ENCODE data around the gene B4GALT2. TPM values are rescaled to one million over a fixed set of nuclear protein-coding genes. Genes with fewer than 3 reads are reported as not detected.
A peak's percentile ranks its signal among the peaks of the same experiment; 100 is the strongest.

B4GALT2 gene
- total and polyA plus RNA-seq, 9 donors = 43.3 to 59.6 (median 51.6) TPM

DNA sequence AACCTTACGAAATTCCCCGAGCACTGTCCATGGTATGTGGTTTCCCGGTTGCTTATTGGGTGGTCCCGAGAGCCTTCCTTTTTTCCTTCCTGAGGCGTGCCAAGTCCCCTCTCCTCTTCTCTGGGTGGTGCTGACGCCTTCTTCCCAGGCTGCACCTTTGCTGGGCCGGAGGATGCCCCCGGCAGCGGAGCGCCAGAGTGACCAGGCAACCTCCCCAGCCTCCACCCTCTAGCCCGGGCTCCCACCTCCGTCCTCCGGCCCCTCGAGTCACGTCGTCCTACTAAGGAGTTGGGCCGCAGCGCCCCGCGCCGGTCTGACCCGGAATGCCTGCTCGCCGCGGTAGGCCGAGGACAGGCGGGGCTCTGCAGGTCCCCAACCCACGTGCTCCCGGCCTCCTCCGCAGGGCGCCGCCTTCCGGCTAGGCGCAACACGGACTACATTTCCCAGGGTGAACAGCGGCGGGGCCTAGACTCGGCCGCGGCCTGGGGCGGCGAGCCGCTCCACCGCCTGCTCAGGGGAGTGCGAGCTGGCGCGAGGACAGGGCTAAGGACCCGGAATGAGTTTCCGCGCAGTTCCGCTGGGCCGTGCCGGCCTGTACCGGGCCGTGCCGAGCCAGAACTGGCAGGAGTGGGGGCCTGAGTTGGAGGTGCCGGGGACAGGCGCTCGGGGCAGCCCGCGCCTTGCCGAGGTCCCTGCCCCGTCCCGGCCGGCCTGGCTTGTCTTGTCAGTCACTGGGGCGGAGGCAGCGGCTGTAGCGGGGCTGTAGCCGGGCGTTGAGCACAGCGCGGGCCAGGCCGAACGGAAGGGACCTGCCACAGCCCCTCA lies 32.6 kb upstream of the B4GALT2 start, which contains the start of gene IPO13:
Gene IPO13, plus strand, starts transcription at position 715 of the 825 bp plus-strand sequence. CDS start 651 bp downstream, outside the sequence.
- Histone ChIP-seq H3K4me3 (ENCODE audit: low read length) (peak within 1 kb of the TSS; percentile 67), H3K9me3 (replicated peaks; ENCODE audit: control insufficient read depth, low read depth, low read length) (no peaks in the 10 kb centered on the region), H3K36me3 (ENCODE audit: control insufficient read depth, insufficient read depth, low read length) (peaks cover 20% of the 10 kb centered on the region), H3K27ac (ENCODE audit: low read length) (peak within 1 kb of the TSS; percentile 94), H3K27me3 (ENCODE audit: control insufficient read depth, insufficient read depth, low read length) (no peaks in the 10 kb centered on the region), H3K4me1 (ENCODE audit: control insufficient read depth, insufficient read depth, low read length) (peaks cover 41% of the 10 kb centered on the region)
- under 1% methylated on average over 74 of the region's 74 CpGs for WGBS (ENCODE audit: insufficient coverage)
- DNase-seq = peak; percentile 98

DNA sequence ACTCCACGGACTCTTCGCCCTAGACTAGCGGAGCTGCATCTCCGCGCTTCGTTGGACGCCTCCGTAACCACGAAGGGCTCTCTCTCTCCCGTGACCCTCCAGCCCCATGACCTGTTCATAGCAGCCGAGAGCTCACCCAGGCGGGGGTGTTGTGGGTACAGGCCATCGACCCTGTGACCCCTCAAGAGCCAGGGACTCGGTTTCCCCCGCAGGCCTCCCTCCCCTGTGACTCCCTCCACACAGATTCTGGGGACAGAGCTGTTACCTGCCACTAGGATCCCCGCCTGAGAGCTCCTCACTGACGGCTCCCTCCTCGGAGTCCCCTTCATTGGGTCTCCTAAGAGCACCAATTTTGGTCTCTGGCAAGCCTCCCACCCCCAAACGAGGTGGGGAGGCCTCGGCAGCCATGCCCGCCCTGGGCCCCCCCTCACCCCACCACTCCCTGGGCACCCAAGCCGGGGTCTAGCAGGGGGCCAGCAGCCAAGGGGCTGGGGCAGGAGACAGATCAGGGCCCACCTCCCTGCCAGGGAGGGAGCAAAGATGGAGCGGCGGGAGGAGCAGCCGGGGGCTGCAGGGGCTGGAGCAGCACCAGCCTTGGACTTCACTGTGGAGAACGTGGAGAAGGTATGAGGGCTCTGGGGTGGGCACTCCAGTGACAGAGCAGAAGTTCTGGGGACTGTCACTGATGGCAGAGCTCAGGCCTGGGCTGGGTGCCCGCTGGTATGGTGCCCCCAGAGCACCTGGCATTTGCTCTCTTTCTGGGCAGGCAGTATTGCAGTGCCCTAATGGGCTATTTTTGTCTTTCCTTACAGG lies 31.7 kb upstream of the B4GALT2 start:
- Histone ChIP-seq H3K27me3 (ENCODE audit: control insufficient read depth, insufficient read depth, low read length) (no peaks in the 10 kb centered on the region), H3K27ac (ENCODE audit: low read length) (peak overlapping the region; percentile 94), H3K9me3 (replicated peaks; ENCODE audit: control insufficient read depth, low read depth, low read length) (no peaks in the 10 kb centered on the region), H3K4me1 (ENCODE audit: control insufficient read depth, insufficient read depth, low read length) (peaks cover 41% of the 10 kb centered on the region), H3K36me3 (ENCODE audit: control insufficient read depth, insufficient read depth, low read length) (peaks cover 22% of the 10 kb centered on the region), H3K4me3 (ENCODE audit: low read length) (peak overlapping the region; percentile 67)
- DNase-seq = peak; percentile 44
- 4% methylated on average over 23 of the region's 27 CpGs for WGBS (ENCODE audit: insufficient coverage)

DNA sequence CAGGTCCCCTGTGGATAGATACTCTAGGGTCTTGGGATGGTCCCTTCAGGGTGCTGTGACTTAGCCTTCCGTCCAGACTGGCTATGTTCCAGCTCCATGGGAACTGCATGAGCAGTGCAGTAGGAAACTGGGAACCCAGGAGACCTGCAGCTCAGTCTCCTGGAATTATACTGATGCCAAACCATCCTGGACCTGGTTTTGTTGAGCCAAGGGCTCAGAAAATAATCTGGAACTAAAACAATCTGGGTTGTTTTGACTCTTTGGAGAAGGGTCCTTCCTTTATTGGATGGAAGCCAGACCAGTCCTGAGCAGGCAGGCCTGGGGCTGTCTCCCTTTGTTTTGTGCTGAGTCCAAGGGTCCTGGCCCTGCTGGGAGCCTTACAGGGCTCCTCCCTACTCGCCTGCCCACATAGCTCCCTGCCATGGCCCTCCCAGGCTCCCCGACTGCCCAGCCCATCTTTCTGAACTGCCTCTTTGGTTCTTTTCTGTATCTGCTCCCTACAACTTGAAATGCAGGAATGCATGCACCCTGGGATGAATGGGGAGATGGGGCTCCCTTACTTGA lies 31.1 kb upstream of the B4GALT2 start:
- no peaks in the 10 kb centered on the region for H3K27me3 ChIP-seq (ENCODE audit: control insufficient read depth, insufficient read depth, low read length)
- peaks cover 41% of the 10 kb centered on the region for H3K4me1 ChIP-seq (ENCODE audit: control insufficient read depth, insufficient read depth, low read length)
- no peak for DNase-seq
- no peaks in the 10 kb centered on the region for H3K9me3 ChIP-seq (replicated peaks; ENCODE audit: control insufficient read depth, low read depth, low read length)
- H3K27ac ChIP-seq (ENCODE audit: low read length) = peak overlapping the region; percentile 8
- peaks cover 25% of the 10 kb centered on the region for H3K36me3 ChIP-seq (ENCODE audit: control insufficient read depth, insufficient read depth, low read length)
- H3K4me3 ChIP-seq (ENCODE audit: low read length) = peak overlapping the region; percentile 67
- WGBS (ENCODE audit: insufficient coverage) = 0% methylated on average over 1 of the region's 3 CpGs

DNA sequence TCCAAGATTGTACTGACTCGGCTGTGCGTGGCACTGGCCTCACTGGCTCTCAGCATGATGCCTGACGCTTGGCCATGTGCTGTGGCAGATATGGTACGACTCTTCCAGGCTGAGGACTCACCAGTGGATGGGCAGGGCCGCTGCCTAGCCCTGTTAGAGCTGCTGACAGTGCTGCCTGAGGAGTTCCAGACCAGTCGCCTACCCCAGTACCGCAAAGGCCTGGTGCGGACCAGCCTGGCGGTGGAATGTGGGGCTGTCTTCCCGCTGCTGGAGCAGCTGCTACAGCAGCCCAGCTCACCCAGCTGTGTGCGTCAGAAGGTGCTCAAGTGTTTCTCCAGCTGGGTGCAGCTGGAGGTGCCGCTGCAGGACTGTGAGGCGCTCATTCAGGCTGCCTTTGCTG lies 29.3 kb upstream of the B4GALT2 start:
- no peak for DNase-seq
- 80% methylated on average over 13 of the region's 13 CpGs for WGBS (ENCODE audit: insufficient coverage)
- H3K27me3 ChIP-seq (ENCODE audit: control insufficient read depth, insufficient read depth, low read length) = no peaks in the 10 kb centered on the region
- peaks cover 39% of the 10 kb centered on the region for H3K4me1 ChIP-seq (ENCODE audit: control insufficient read depth, insufficient read depth, low read length)
- peak overlapping the region; percentile 26 for H3K27ac ChIP-seq (ENCODE audit: low read length)
- H3K4me3 ChIP-seq (ENCODE audit: low read length) = no peak overlapping the region
- H3K36me3 ChIP-seq (ENCODE audit: control insufficient read depth, insufficient read depth, low read length) = peaks cover 23% of the 10 kb centered on the region
- H3K9me3 ChIP-seq (replicated peaks; ENCODE audit: control insufficient read depth, low read depth, low read length) = no peaks in the 10 kb centered on the region

DNA sequence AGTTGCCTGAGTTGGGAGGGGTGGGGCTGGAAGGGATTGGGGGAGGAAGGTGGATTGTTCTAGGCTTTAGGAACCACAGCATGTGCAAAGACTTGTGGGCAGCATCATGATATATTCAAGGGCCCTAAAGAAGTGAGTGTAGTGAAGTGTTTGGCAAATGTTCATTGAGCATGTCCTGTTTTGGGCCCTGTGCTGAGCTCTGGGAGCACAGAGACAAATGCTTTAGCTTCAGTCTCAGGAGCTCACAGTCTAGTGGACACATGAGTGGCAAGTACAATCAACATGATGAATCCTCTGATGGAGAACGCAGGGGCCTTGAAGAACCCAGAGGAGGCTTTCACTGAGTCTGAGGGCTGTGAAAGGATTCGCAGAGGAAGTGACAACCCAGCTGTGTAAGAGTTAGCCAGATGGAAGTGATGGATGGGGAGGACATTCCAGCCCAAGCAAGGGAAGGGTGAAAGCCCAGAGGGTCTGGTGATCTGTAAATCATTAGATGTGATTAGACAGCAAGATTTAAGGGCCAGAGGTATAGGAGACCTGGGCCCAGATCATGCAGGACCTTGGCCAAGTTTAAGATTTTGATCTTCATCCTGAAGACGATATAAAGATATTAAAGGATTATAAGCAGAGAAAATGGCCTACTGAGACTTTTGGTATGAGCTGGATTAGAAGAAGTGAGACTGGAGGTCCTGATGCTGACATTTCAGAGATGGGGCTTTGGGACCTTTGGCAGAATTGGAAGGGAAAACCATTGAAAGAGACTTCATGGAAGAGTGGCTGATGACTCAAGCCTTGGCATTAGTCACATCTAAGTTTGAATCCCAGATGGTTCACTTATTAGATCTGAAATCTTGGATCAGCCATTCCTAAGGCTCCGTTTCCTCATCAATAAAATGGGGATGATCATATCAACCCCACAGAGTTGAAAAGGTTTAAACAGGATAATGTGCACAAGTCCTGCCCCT lies 27.7 kb upstream of the B4GALT2 start:
- Histone ChIP-seq H3K27me3 (ENCODE audit: control insufficient read depth, insufficient read depth, low read length) (no peaks in the 10 kb centered on the region), H3K4me3 (ENCODE audit: low read length) (no peak overlapping the region), H3K9me3 (replicated peaks; ENCODE audit: control insufficient read depth, low read depth, low read length) (no peaks in the 10 kb centered on the region), H3K36me3 (ENCODE audit: control insufficient read depth, insufficient read depth, low read length) (peaks cover 33% of the 10 kb centered on the region), H3K27ac (ENCODE audit: low read length) (no peak overlapping the region), H3K4me1 (ENCODE audit: control insufficient read depth, insufficient read depth, low read length) (peaks cover 31% of the 10 kb centered on the region)
- 90% methylated on average over 3 of the region's 4 CpGs for WGBS (ENCODE audit: insufficient coverage)
- DNase-seq = no peak

DNA sequence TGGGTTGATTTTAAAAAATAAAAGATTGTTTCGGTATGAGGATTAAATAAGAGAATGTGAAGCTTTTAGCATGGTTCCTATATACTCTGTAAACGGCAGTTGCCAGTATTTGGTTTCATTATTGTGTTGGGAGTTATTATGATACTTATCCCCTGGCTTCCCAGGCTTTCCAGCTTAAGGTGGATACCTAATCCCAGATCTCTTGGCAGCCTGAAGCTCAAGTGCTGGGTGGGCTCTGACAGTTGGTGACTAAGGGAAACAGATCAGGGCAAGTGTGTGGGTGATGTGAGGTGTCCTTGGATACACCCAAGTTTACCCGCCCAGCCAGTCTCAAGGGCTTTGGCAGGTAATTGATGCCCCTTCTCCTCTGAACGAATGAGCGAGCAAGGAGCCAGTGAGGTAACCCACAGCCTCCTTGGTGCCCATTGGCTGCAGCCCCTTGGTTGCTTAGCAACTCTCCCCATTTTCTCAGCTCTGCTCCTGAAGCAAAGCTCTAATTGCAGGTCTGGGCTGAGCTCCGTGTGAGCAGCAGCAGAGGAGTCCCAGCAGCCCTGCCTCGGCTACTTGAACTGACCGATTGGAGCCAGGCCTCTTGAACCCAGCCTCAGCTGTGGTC lies 26.2 kb upstream of the B4GALT2 start:
- Histone ChIP-seq H3K4me3 (ENCODE audit: low read length) (no peak overlapping the region), H3K4me1 (ENCODE audit: control insufficient read depth, insufficient read depth, low read length) (peaks cover 23% of the 10 kb centered on the region)

DNA sequence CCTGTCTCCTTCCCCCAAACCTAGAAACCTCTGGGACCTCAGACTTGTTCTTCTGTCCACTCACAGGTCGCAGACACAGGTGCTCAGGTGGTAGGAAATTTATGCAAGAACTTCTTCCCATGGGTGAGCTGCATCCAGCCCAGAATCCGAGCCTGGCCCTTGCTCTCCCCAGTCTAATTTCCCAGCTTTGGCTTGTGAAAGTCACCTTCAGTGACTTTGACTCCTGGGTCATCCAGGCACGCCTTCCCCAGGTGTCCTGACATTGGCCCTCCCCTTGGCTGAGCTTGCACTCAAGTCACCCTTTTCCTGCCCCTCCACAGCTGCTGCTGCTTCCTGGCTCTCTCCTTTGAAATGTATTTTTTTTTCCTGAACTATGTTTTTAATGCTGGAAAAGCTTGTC lies 25.6 kb upstream of the B4GALT2 start:
- no peak for DNase-seq
- WGBS (ENCODE audit: insufficient coverage) = 58% methylated on average over 2 of the region's 3 CpGs
- Histone ChIP-seq H3K27ac (ENCODE audit: low read length) (no peak overlapping the region), H3K9me3 (replicated peaks; ENCODE audit: control insufficient read depth, low read depth, low read length) (no peaks in the 10 kb centered on the region), H3K27me3 (ENCODE audit: control insufficient read depth, insufficient read depth, low read length) (no peaks in the 10 kb centered on the region), H3K4me3 (ENCODE audit: low read length) (no peak overlapping the region), H3K4me1 (ENCODE audit: control insufficient read depth, insufficient read depth, low read length) (peaks cover 18% of the 10 kb centered on the region), H3K36me3 (ENCODE audit: control insufficient read depth, insufficient read depth, low read length) (peaks cover 54% of the 10 kb centered on the region)

More for the DNA sequence above, 26.2 kb upstream of the B4GALT2 start:
- WGBS (ENCODE audit: insufficient coverage) = 56% methylated on average over 5 of the region's 8 CpGs
- DNase-seq = no peak
- Histone ChIP-seq H3K27me3 (ENCODE audit: control insufficient read depth, insufficient read depth, low read length) (no peaks in the 10 kb centered on the region), H3K9me3 (replicated peaks; ENCODE audit: control insufficient read depth, low read depth, low read length) (no peaks in the 10 kb centered on the region), H3K36me3 (ENCODE audit: control insufficient read depth, insufficient read depth, low read length) (peaks cover 48% of the 10 kb centered on the region), H3K27ac (ENCODE audit: low read length) (no peak overlapping the region)

DNA sequence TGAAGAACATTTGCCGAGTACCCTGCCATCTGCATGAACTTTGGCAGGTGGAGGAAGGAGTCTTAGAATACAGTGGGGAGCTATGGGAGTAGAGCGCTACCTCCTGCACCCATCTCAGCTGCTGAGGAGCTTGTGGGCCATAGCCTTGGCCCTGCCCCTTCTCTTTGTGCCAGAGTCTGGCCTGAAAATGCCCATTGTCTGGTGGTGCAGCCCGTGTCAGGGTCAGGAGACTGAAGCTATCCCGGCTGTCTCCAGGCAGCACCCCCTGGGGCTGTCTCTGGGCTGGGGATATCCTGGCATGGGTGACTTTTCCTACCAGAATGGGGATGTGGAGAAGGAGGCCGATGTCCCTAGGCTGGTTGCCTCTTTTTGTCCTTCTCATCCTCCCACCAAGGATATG lies 25.0 kb upstream of the B4GALT2 start:
- Histone ChIP-seq H3K4me1 (ENCODE audit: control insufficient read depth, insufficient read depth, low read length) (peaks cover 11% of the 10 kb centered on the region), H3K4me3 (ENCODE audit: low read length) (no peak overlapping the region), H3K9me3 (replicated peaks; ENCODE audit: control insufficient read depth, low read depth, low read length) (no peaks in the 10 kb centered on the region), H3K36me3 (ENCODE audit: control insufficient read depth, insufficient read depth, low read length) (peaks cover 60% of the 10 kb centered on the region), H3K27ac (ENCODE audit: low read length) (no peak overlapping the region), H3K27me3 (ENCODE audit: control insufficient read depth, insufficient read depth, low read length) (no peaks in the 10 kb centered on the region)
- DNase-seq = no peak
- WGBS (ENCODE audit: insufficient coverage) = 82% methylated on average over 3 of the region's 5 CpGs

DNA sequence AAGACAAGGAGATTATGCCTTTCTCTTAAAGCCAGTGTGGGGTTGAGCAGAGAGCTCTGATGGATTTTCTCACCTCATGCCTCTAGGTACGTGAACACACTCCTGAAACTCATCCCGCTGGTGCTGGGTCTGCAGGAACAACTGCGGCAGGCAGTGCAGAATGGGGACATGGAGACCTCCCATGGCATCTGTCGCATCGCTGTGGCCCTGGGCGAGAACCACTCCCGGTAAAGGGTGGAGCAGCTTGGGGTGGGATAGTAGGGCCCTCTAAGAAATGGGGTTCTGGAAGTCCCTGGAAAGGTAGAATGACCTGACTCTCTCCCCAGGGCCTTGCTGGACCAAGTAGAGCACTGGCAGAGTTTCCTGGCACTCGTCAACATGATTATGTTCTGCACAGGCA lies 22.8 kb upstream of the B4GALT2 start:
- H3K9me3 ChIP-seq (replicated peaks; ENCODE audit: control insufficient read depth, low read depth, low read length) = no peaks in the 10 kb centered on the region
- H3K27ac ChIP-seq (ENCODE audit: low read length) = no peak overlapping the region
- DNase-seq = no peak
- no peaks in the 10 kb centered on the region for H3K27me3 ChIP-seq (ENCODE audit: control insufficient read depth, insufficient read depth, low read length)
- 88% methylated on average over 8 of the region's 8 CpGs for WGBS (ENCODE audit: insufficient coverage)
- no peak overlapping the region for H3K4me3 ChIP-seq (ENCODE audit: low read length)
- H3K4me1 ChIP-seq (ENCODE audit: control insufficient read depth, insufficient read depth, low read length) = no peaks in the 10 kb centered on the region
- H3K36me3 ChIP-seq (ENCODE audit: control insufficient read depth, insufficient read depth, low read length) = peaks cover 66% of the 10 kb centered on the region

All from muscle of leg (tissue), 11 donors.